GM23338 (cell line): Measurements from ENCODE around the gene PXDN. TPM values are rescaled to one million over a fixed set of nuclear protein-coding genes. Genes with fewer than 3 reads are reported as not detected.

Source experiments
- ATAC-seq: fragments of 200-7000 bp; cut with Tn5 transposase; 3 replicates; pipeline ENCODE4 v1.9.1; 2020
- DNase-seq: peaks from one replicate; pipeline ENCODE4 v3.0.0-alpha.2; 2015; ENCODE audit warnings: low spot score
- H2AFZ ChIP-seq: fragments of 200-600 bp; sonication (generic); 2 replicates; pipeline ENCODE4 v1.8.0; 2016; ENCODE audit warnings: antibody characterized with exemption, mild to moderate bottlenecking, moderate library complexity
- H3F3A ChIP-seq: fragments of 200-600 bp; sonication (generic); replicated peaks from 2 replicates; pipeline ENCODE4 v1.8.0; 2017; ENCODE audit warnings: antibody characterized with exemption, mixed run types, low read depth
- H3K27ac ChIP-seq: fragments of 200-600 bp; sonication (generic); 2 replicates; pipeline ENCODE4 v1.6.1; 2016; ENCODE audit warnings: low read depth
- H3K27me3 ChIP-seq: fragments of 200-600 bp; sonication (generic); 2 replicates; pipeline ENCODE4 v1.8.0; 2016; ENCODE audit warnings: mild to moderate bottlenecking, mixed run types, moderate library complexity; ENCODE audit not compliant: insufficient read depth
- H3K36me3 ChIP-seq: fragments of 200-600 bp; sonication (generic); 2 replicates; pipeline ENCODE4 v1.8.0; 2016; ENCODE audit warnings: mild to moderate bottlenecking; ENCODE audit not compliant: insufficient read depth
- H3K4me1 ChIP-seq: fragments of 200-600 bp; sonication (generic); 2 replicates; pipeline ENCODE4 v1.8.0; 2016; ENCODE audit warnings: mild to moderate bottlenecking, moderate library complexity; ENCODE audit not compliant: insufficient read depth
- H3K4me2 ChIP-seq: fragments of 200-600 bp; sonication (generic); 2 replicates; pipeline ENCODE4 v1.7.1; 2017; ENCODE audit warnings: mixed run types
- H3K4me3 ChIP-seq: fragments of 200-600 bp; sonication (generic); 2 replicates; pipeline ENCODE4 v1.6.1; 2016; ENCODE audit warnings: mixed run types
- H3K79me2 ChIP-seq: fragments of 200-600 bp; sonication (generic); replicated peaks from 2 replicates; pipeline ENCODE4 v1.8.0; 2017; ENCODE audit warnings: mild to moderate bottlenecking; ENCODE audit not compliant: insufficient read depth
- H3K9me2 ChIP-seq: fragments of 200-600 bp; sonication (generic); 2 replicates; pipeline ENCODE4 v1.8.0; 2017; ENCODE audit not compliant: insufficient read depth
- H4K20me1 ChIP-seq: fragments of 200-600 bp; sonication (generic); replicated peaks from 2 replicates; pipeline ENCODE4 v1.8.0; 2017; ENCODE audit warnings: mild to moderate bottlenecking; ENCODE audit not compliant: insufficient read depth
- H3K27ac Mint-ChIP-seq: 2 replicates; pipeline ENCODE4 v1.8.0; 2020; ENCODE audit warnings: inconsistent platforms, mild to moderate bottlenecking, moderate library complexity, mixed read lengths
- H3K27me3 Mint-ChIP-seq: 3 replicates; pipeline ENCODE4 v1.8.0; 2022; ENCODE audit warnings: low read depth, mild to moderate bottlenecking, moderate library complexity, mixed read lengths, inconsistent platforms; ENCODE audit not compliant: insufficient read depth, poor library complexity
- H3K36me3 Mint-ChIP-seq: 3 replicates; pipeline ENCODE4 v1.8.0; 2021; ENCODE audit warnings: low read depth, mild to moderate bottlenecking, inconsistent platforms, moderate library complexity, mixed read lengths
- H3K4me1 Mint-ChIP-seq: 3 replicates; pipeline ENCODE4 v1.8.0; 2020; ENCODE audit warnings: mild to moderate bottlenecking, inconsistent platforms, mixed read lengths
- H3K4me3 Mint-ChIP-seq: 3 replicates; pipeline ENCODE4 v1.8.0; 2021; ENCODE audit warnings: moderate library complexity, mild to moderate bottlenecking, inconsistent platforms, mixed read lengths
- H3K9me3 Mint-ChIP-seq: 3 replicates; pipeline ENCODE4 v1.8.0; 2020; ENCODE audit warnings: moderate library complexity, mild to moderate bottlenecking, inconsistent platforms, mixed read lengths
- CREB1 ChIP-seq: fragments of 250-450 bp; sonication (Bioruptor Pico); IDR thresholded peaks from 2 replicates; pipeline ENCODE4 v1.5.0; 2020; ENCODE audit warnings: low read depth, mild to moderate bottlenecking, moderate library complexity
- CTCF ChIP-seq, 2 experiments: fragments of 200-600 bp in 1 of 2; sonication (generic) in 1 of 2; conservative IDR thresholded peaks; 2 replicates each; pipeline versions ENCODE4 v1.5.1 to v1.6.1; 2016 to 2017; ENCODE audit warnings: antibody characterized with exemption in 2 of 2, low read depth in 2 of 2, mild to moderate bottlenecking in 2 of 2, moderate library complexity in 1 of 2
- ETS1 ChIP-seq: IDR thresholded peaks from 2 replicates; pipeline ENCODE4 v1.6.1; 2016; ENCODE audit warnings: antibody characterized with exemption
- EZH2 ChIP-seq: fragments of 200-600 bp; sonication (generic); IDR thresholded peaks from one replicate; pipeline ENCODE4 v1.8.0; 2017; ENCODE audit warnings: antibody characterized with exemption, mild to moderate bottlenecking, low read depth; ENCODE audit not compliant: unreplicated experiment
- EZH2phosphoT487 ChIP-seq: fragments of 200-600 bp; sonication (generic); IDR thresholded peaks from one replicate; pipeline ENCODE4 v1.8.1; 2018; ENCODE audit warnings: antibody characterized with exemption; ENCODE audit not compliant: unreplicated experiment
- JUNB ChIP-seq: IDR thresholded peaks from one replicate; pipeline ENCODE4 v1.6.1; 2016; ENCODE audit warnings: antibody characterized with exemption; ENCODE audit not compliant: unreplicated experiment
- NANOG ChIP-seq: IDR thresholded peaks from 2 replicates; pipeline ENCODE4 v1.6.1; 2016; ENCODE audit warnings: antibody characterized with exemption, borderline replicate concordance
- POLR2AphosphoS5 ChIP-seq: IDR thresholded peaks from 2 replicates; pipeline ENCODE4 v1.6.1; 2016; ENCODE audit warnings: antibody characterized with exemption, low read depth
- REST ChIP-seq: IDR thresholded peaks from one replicate; pipeline ENCODE4 v1.6.1; 2018; ENCODE audit warnings: antibody characterized with exemption; ENCODE audit not compliant: unreplicated experiment
- STAT1 ChIP-seq: IDR thresholded peaks from one replicate; pipeline ENCODE4 v1.6.1; 2016; ENCODE audit warnings: antibody characterized with exemption; ENCODE audit not compliant: unreplicated experiment
- ZNF114 ChIP-seq: fragments of 250-450 bp; sonication (Bioruptor Pico); IDR thresholded peaks from 2 replicates; pipeline ENCODE4 v1.5.0; 2020; ENCODE audit warnings: mild to moderate bottlenecking, moderate library complexity
- ZNF331 ChIP-seq: fragments of 250-450 bp; sonication (Bioruptor Pico); IDR thresholded peaks from 2 replicates; pipeline ENCODE4 v1.5.0; 2020; ENCODE audit warnings: low read depth, mild to moderate bottlenecking, moderate library complexity
- ZNF462 ChIP-seq: fragments of 250-450 bp; sonication (Bioruptor Pico); IDR thresholded peaks from 2 replicates; pipeline ENCODE4 v1.5.0; 2020; ENCODE audit warnings: mild to moderate bottlenecking, moderate library complexity
- polyA plus RNA-seq: library from polyadenylated mRNA; unstranded; fragments of >200 nt; fragmentation: Nextera tagmentation; extraction: Ambion mirVana; gene quantifications from 2 replicates; pipeline ENCODE4 v1.2.1, GENCODE V29; 2016
- total RNA-seq: library from RNA; depleted of rRNA; stranded (reverse); fragments of >200 nt; shearing (Covaris generic); gene quantifications from 2 replicates; pipeline ENCODE4 v1.2.3, GENCODE V29; 2014

PXDN gene
- total and polyA plus RNA-seq, 2 experiments from 2014 or later: 42.2 to 225 TPM

- TF ChIP-seq STAT1: no peak
- no peak for TF ChIP-seq REST
- TF ChIP-seq EZH2: no peak
- TF ChIP-seq POLR2AphosphoS5: no peak
- TF ChIP-seq ZNF331: no peak
- no peak for TF ChIP-seq JUNB
- no peak for TF ChIP-seq CREB1 (CRISPR knock-in tag)
- TF ChIP-seq ZNF114 (CRISPR knock-in tag): no peak
- no peak for TF ChIP-seq CTCF (conservative IDR thresholded peaks at IDR 0.05; ENCODE audit: low read depth in 2 of 2)
- TF ChIP-seq ETS1: no peak
- TF ChIP-seq ZNF462 (CRISPR knock-in tag): no peak
- no peak for TF ChIP-seq NANOG
- TF ChIP-seq EZH2phosphoT487: no peak
- peaks cover 3% of the 10 kb centered on the region for H3K9me3 Mint-ChIP-seq
- H3F3A ChIP-seq: no peaks in the 10 kb centered on the region
- H2AFZ ChIP-seq: no peak overlapping the region
- H3K4me1 ChIP-seq: peaks cover 11% of the 10 kb centered on the region
- peaks cover 43% of the 10 kb centered on the region for H3K27me3 ChIP-seq
- no peaks in the 10 kb centered on the region for H3K9me2 ChIP-seq
- H3K27ac ChIP-seq: no peak overlapping the region
- H3K27me3 Mint-ChIP-seq: peaks cover 25% of the 10 kb centered on the region
- no peak overlapping the region; the same call in 2 of the 3 replicates for H3K4me3 Mint-ChIP-seq
- no peak overlapping the region for H3K27ac Mint-ChIP-seq
- no peak for ATAC-seq
- DNase-seq: no peak
- peaks cover 8% of the 10 kb centered on the region for H3K79me2 ChIP-seq
- H4K20me1 ChIP-seq: 0 out of 2 replicates have a peak, but pooled peaks cover 1% of the 10 kb centered on the region
- H3K4me1 Mint-ChIP-seq: peaks cover 11% of the 10 kb centered on the region
- no peak overlapping the region for H3K4me3 ChIP-seq
- H3K4me2 ChIP-seq: no peak overlapping the region
- no peaks in the 10 kb centered on the region for H3K36me3 ChIP-seq
- H3K36me3 Mint-ChIP-seq: peaks cover 18% of the 10 kb centered on the region
Observed at GRCh38 chr2:1747065-1747941, 3.0 kb upstream of the PXDN start.
